Right forelimb (tissue), 1 donor: Measurements from ENCODE around the gene EED.

Experiments
- DNase-seq: peaks from one replicate; pipeline ENCODE4 v3.0.0-alpha.2; 2018

EED gene, protein sequence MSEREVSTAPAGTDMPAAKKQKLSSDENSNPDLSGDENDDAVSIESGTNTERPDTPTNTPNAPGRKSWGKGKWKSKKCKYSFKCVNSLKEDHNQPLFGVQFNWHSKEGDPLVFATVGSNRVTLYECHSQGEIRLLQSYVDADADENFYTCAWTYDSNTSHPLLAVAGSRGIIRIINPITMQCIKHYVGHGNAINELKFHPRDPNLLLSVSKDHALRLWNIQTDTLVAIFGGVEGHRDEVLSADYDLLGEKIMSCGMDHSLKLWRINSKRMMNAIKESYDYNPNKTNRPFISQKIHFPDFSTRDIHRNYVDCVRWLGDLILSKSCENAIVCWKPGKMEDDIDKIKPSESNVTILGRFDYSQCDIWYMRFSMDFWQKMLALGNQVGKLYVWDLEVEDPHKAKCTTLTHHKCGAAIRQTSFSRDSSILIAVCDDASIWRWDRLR

DNA sequence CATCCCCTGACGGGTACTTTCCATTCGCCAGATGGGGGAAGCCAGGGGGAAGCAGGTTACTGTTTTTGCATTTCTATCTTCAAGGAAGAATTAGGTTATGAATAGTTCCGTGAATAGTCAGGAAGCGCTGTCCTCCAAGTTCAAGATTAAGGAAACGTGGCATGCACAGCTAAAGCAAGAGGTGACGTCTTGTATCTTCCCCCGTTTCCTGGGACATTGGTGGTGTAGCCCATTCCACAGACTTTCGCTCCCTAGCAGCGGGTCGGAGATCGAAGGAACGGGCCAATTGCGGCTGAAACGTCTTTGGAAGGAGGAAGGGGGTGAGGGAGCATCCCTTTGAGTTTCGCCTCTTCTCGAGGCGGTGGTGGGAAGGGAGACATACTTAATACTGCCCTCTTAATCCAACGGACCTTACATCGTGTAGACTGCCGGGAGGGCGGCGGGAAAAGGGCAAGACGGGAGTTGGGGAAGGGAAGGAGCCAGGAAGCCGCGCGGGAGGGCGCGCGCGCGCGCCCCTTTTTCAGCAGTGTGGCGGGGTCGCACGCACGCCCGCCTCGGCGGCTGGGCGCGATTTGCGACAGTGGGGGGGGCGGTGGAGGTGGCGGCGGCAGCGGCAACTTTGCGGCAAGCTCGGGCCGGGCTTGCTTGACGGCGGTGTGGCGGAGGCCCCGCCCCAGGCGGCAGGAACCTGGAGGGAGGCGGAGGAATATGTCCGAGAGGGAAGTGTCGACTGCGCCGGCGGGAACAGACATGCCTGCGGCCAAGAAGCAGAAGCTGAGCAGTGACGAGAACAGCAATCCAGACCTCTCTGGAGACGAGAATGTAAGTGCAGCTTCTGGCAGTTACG is at the start of gene EED:
TSS of gene EED (plus strand) at position 232 of the 847 bp plus-strand sequence. CDS start at position 709, 477 bp downstream.
- DNase-seq = peak; percentile 97

DNA sequence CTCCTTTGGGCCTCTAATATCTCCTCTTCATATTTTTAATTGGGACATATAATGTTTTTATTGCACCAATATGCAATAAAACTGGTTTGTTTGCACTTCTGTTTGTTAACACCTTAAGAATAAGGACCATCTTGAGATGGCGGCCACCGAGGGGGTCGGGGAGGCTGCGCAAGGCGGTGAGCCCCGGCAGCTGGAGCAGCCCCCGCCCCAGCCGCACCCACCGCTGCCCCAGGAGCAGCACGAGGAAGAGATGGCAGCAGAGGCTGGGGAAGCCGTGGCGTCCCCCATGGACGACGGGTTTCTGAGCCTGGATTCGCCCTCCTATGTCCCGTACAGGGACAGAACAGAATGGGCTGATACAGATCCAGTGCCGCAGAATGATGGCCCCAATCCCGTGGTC is 49.6 kb upstream of the EED start:
- DNase-seq = no peak

DNA sequence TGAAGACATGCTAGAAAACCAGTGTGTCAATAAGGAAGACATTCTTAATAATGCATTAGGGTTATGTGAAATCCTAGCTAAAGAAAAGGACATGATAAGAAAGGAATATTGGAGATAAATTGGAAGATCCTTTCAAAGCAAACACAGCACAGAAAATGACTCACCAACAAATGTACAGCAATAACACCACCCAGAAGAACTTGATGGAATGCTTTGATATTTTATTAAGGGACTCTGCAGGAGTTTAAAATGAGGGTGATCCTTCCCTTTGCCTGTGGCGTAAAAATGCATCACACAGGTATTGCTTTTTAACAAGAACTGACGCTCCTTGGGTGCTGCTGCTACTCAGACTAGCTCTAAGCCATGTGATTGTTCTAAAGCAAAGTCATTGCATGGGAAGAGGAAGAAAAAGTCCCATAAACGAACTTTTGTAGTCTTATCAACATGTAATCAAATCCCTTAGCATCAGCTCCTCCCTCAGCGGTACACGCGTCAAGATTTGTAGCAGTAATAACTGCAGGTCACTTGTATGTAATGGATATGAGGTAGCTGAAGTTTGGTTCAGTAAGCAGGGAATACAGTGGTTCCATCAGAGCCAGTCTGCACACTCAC is 48.4 kb upstream of the EED start:
- DNase-seq = no peak

DNA sequence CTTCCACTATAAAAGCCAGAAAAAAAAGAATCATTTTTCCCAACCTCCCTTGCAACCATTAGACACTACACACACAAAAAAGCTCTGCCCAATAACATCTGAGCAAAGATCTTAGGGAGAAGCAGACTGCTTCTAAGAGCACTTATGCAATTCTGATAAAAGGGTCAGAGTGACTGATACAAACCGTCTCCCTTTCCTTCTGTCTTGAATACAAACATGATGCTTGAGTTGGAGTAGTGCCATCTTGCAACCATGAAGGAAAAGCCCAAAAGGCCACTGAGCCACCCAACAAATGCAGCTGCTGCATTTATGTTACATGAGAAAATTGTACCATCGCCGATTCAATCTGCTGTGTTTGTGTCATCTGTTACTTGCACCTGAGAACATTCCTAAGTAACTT is 47.6 kb upstream of the EED start:
- no peak for DNase-seq

DNA sequence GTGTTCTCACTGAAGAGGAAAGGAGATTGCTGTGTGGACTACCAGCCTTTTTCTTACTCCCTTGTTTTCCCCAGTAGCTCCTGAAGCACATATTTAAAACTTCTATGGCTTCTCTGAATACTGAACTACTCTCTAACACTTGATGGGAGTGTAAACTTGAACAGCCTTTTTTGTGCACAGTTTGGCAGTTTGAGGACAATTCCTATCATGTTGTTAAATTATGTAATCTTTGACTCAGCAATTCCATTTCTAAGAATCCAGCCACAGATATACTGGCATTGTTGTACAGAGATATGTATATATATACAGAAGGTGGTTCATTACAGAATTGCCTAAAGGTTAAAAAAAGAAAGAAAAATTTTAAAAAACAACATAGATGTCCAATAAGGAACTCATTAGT is 47.1 kb upstream of the EED start:
- no peak for DNase-seq

DNA sequence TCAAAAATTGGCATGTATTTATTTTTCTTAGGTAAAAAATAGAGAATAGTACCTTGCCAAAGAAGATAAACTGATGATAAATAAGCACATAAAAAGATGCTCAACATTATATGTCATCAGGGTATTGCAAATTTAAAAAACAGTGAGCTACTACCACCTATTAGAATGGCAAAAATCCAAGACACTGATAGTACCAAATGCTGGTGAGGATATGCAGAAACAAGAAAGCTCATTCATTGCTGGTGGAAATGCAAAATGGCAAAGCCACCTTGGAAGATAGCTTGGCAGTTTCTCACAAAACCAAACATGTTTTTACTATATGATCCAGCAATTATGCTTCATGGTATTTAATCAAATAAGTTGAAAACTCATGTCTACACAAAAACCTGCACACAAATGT is 46.4 kb upstream of the EED start:
- DNase-seq = no peak

DNA sequence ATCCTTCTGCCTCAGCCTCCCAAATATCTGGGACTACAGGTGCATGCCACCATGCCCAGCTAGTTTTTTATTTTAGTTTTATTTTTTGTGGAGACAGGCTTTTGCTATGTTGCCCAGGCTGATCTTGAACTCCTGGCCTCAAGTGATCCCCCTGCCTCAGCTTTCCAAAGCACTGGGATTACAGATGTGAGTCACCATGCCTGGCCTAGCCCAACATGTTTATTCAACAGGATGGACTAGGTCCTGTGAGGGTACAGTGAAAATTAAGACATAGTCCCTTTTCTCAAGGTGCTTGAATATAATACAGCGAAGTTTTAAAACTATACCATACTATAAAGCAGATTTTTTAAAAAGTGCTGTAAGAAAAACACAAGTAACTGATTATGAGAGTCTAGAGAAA is 45.2 kb upstream of the EED start:
- DNase-seq = no peak

DNA sequence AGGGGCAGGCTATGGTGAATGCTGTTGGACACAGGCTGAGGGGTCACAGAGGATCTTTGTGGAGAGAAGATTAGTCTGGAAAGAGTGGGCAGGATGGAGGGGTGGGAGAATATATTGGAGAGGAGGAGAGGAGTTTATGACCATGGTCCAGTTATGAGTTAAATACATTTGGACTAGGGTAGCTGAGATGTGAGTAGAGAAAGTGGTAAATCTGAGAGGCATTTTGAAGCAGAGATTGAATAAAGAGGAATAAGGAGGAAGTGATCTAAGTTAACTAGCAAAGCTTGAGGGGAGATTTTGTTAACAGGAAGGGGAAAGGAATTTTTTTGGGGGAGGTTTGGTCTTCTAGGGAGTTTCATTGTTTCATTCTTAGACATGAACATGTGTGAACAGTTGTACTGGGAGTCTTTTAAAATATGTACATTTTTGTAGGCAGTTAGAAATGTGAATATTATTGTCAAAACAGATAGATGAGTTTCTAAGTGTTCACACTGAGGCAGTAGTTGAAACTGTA is 43.1 kb upstream of the EED start:
- no peak for DNase-seq

DNA sequence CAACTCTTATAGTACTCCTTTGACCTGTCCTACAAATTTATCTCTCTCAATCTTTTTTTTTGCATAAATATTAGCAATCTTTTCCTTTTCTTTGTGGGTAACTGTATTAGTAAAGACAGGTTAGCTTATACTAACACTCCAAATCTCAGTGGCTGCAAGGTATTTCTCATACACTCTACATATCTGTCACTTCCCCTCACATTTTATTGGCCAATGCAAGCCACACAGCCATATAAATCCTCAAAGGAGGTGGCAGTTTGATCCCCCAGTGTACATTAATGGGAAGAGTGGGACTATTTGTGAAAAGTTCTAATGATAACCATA is 42.6 kb upstream of the EED start:
- DNase-seq = no peak

DNA sequence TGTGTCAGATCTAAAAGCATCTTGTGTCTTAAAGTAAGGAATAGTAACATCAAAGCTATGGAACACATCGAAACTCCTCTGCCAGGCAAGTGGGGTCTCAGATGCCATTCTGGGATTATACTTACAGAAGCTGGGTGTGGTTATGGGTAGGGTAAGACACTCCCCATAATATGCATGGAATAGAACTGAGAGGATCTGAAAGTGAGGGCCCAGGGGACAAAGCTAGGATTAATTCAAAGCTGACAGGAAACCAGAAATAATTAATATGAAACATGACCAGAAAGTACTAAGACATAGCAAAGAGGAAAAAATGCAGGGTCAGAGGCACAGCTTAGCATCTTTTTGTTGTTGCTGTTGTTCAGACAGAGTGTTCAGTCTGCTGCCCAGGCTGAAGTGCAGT is 40.2 kb upstream of the EED start:
- DNase-seq = no peak

DNA sequence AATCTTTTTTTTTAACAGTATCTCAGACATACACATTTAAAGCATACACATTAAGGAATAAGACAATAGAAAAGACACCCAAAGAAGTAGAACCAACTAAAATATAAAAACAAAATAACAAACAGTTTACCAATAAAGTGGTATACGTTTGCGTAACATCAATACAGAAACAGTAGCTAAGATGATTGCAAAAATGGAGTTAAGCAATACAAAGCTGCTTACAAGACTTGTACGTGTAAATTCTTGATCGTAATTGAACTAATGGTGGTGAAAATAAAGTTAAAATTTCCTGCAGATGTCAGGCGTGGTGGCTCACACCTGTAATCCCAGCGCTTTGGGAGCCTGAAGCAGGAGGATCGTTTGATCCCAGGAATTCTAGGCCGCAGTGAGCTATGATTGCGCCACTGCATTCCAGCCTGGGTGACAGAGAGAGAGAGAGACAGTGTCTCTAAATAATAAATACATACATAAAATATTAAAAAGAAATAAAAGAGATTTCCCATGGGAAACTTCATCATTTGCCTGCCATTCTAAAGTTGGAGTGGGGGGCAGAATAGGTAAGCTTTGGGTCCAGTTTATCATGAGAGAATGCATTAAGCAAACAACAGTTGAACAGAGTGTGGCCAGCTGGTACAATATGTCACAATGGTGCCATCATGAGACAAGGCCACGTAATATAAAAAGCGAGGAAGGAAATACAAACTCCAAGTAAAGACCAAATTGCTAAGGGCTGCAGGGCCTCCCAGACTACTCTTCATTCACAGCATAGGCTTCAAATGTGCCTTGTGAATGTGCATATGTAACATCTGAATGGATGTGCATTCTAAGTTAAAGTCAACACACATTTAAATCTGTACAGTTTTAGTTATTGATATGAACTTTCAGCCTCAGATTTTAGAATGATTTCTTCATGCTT is 38.9 kb upstream of the EED start:
- no peak for DNase-seq

DNA sequence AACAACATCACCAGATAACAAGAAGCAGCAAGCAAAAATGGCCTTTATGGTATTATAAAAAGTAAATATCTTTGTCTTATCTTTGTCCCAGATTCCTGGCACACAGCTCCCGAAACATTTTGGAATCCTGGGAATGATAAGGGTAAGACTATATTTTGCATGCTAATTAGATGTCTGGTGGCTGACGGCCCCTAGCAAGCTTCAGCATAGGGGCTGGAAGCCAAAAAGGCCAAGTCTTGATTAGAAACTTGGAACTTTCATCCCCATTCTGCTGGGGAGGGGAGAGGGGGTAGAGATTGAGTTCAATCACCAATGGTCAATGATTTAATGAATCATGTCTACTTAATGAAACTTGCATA is 38.2 kb upstream of the EED start:
- DNase-seq = no peak

DNA sequence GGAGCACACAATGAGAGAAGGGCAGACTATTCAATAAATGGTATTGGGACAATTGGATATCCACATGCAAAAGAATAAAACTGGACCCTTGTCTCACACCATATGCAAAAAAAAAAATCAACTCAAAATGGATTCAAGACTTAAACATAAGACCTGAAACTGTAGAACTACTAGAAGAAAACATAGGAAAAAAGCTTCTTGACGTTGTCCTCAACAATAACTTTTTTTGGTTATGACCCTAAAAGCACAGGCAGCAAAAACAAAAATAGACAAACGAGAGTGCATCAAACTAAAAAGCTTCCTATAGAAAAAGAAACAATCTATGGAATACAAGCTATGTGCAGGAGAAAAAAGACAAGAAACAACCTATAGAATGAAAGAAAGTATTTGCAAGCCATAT is 37.1 kb upstream of the EED start:
- no peak for DNase-seq

DNA sequence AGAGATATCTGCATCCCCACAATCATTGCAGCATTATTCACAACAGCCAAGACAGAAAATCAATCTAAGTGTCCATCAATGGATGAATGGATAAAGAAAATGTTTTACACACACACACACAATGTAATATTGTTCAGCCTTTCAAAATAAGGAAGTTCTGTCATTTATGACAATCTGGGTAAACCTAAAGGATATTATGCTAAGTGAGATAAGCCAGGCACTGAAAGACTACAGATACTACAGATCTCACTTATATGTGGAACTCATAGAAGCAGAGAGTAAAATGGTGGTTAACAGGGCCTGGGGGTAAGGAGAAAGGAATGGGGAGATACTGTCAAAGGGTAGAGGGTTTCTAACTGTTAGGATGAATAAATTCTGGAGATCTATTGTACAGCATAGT is 36.0 kb upstream of the EED start:
- DNase-seq = no peak

DNA sequence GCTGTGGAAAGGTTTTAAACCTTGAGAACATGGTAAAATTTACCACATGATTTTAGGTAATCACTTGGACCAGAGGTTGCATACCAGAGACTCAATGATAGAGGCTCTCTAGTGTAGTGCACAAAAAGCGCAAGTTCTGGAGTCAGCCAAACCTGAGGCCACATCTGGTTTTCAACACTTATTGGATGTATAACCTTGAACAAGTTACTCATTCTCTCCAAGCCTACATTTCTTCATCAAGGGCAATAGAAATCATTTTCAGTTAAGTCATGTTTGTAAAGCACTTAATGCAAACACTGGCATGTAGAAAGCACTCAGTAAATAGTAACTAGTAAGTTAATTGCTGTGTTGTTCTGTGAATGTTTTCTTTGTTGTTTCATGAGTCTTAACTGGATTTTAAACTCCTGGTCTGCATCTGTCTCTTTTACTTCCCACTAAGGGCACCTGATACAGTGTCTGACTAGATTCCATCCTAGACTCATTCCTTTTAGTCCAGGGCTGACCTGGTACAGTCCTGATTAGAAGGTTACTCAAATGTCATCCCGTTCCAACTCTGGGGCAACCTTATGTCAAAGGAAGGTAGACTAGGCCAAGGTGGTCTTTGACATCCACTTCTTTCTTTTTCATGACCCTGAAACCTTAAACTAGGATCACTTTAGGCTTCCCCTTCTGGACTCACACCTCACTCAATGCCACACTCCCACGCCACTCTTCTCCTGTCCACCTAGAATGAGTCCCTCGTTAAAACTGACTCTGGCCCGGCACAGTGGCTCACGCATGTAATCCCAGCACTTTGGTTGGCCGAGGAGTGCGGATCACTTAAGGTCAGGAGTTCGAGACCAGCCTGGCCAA is 34.5 kb upstream of the EED start:
- no peak for DNase-seq

DNA sequence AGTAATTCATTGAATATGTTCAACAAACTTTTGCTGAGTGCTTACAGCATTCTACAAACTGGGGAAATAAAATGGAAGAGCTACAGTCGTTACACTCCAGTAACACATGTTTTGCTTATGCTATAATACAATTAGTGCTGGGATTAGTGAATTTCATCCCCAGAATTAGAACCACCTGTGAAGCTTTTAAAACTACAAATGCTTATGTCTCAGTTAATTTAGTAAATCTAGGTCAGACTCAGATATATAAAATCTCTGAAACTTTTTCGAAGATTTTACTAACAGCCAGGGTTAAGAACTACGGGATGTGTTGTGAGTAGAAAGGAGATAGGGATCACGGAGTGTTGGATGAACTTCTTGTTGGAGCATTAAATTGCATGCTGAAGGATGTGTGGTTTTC is 33.7 kb upstream of the EED start:
- no peak for DNase-seq

DNA sequence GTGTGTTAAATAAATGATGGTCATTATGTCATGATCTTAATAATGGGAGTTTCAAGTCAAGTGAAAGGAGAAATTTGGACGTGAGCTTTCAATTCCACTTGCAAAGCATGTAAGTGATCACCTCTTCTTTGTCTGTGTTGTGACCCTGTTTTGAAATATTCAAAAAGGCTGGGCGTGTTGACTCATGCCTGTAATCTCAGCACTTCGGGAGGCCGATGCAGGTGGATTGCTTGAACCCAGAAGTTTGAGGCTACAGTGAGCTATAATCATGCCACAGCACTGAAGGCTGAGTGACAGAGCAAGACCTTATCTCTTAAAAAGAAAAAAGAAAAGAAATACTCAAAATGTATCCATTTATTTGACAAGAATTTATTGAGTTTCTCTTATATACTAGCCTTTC is 32.9 kb upstream of the EED start:
- DNase-seq = no peak

DNA sequence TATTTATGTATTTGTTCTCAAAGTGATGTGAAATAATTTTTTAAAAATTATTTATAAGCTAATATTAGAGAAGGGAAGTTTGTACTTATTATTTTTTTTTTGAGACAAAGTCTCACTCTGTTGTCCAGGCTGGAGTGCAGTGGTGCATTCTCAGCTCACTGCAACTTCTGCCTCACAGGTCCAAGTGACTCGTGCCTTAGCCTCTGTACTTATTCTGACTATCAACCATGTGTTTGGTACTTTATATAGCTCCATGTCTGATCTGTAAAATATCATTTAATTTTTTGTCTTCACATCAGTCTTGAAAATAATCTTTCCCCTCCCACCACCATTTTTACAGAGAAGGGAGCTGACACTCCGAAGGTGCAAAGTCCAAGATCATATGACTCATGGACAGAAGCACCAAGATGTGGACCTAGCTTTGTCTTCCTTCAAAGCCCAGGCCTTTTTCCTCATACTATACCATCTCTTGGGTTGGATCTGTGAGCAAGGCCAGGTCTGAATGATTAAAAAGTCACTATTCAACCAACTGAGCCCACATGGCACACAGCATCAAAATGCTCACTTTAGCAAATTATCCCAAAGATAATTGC is 32.4 kb upstream of the EED start:
- no peak for DNase-seq

DNA sequence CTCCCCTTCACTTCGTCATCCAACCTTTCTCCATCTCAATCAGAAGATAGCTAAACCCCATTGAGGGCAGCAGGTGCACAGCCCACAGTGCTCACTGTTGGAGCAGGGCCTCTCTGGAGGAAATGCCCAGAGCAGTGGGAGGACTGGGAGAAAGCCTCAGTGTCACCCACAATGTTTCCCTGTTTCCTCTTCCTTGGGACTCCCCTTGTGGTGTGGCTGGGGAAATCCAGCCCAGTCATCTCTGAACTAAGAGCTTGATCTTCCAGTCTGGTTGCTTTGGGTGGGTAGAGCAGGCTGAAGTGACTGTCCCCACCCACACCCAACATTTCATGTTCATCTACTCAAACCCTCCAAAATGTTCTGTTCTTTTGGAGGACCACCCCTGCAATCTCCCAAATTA is 29.8 kb upstream of the EED start:
- DNase-seq = no peak

DNA sequence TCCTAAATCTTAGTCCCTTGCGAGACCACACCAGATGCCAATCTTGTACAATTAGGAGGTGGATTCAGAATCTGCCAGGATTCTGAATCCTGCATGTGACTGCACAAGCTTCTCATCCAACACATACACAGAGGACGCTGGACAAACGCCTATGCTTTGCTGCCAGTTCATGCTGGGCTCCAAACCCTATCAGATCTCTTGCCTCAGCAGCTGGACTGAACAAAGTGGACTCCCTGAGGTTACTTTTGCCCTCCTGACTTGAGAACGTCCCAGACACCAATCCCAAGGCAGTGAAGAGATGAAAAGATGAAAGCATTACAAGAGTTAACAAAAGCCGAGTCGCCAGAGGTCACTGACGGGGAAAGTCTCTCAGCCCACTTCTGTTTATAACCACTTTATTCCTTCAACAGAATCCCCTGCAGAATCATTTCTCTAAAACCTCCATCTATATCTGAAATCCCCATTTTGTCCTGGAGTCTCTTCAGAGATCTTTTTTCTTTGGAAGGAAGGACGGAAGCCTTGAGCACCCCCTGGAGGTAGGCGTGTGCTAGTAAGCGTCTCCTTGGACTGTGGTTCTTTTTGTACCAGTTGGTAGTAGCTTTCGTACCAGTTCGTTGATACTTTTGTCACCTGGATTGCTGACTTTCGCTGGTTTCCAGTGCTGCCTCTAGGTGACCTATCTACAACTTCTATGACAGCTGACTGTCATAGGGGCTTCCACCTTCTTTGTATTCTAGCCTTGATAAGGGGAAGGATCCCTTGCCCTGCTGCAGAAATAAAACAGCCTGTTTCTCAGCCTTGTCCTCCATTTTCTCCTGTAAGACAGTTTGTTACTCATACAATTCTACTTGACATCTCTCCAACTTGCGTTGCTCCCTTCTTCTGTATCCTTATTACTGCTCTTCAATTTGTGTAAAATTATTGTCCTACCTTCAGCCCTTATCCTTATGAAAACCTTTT is 26.1 kb upstream of the EED start:
- peak; percentile 79 for DNase-seq
